ENCODE measurements around the gene RNF223. TPM values are rescaled to one million over a fixed set of nuclear protein-coding genes. Genes with fewer than 3 reads are reported as not detected.
"Not testable (repeated sequence)": the region's sequence is repeated elsewhere in the genome, so short reads cannot be mapped to it uniquely, and the experiment has no call there.

The RNF223 gene
- total RNA-seq, 1 experiment from 2014 or later: 5.0 TPM

DNA sequence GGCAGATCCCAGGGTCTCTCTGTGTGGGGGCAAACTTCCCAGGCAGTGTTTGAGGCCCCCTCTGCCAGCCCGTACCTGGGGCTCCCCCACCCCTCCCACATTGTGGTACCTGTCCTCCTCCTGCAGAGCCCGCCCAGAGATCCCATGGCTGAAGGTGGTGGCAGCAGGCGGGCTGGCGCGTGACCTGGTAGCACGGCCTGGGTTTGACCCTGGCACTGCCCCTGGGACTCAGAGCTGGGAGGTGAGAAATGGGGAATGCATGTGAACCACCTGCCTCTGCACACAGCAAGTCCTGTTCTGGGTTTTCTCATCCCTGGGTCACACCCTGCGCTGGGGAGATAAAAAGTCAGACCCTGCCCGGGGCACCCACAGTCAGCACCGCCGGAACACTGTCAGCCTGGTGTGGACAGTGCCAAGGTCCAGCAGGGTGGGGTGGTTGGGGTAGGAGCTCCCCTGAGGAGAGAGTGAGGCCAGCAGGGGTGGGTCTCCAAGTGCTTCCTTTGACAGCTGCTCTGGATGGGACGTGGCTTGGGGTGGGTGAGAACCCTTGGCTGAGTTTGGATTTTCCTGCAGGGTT is 42.4 kb downstream of the RNF223 start:
- H3K4me3 Mint-ChIP-seq (ENCODE audit: low read depth, unreplicated experiment): no peak overlapping the region
- intact Hi-C loops (cut with micrococcal nuclease; ENCODE audit: unreplicated experiment): no loop called here
- peak overlapping the region; percentile 17 for H3K27ac Mint-ChIP-seq (ENCODE audit: unreplicated experiment)
- CTCF ChIA-PET: no interaction called here
- peaks cover 30% of the 10 kb centered on the region for H3K36me3 Mint-ChIP-seq (ENCODE audit: insufficient read depth, unreplicated experiment)
- DNase-seq: no peak
- no peaks in the 10 kb centered on the region for H3K4me1 Mint-ChIP-seq (ENCODE audit: low read depth, unreplicated experiment)
- no peaks in the 10 kb centered on the region for H3K27me3 Mint-ChIP-seq (ENCODE audit: unreplicated experiment)
- BruUV-seq (replicated peaks): no TSS peak
- TF ChIP-seq, protein P1, sequence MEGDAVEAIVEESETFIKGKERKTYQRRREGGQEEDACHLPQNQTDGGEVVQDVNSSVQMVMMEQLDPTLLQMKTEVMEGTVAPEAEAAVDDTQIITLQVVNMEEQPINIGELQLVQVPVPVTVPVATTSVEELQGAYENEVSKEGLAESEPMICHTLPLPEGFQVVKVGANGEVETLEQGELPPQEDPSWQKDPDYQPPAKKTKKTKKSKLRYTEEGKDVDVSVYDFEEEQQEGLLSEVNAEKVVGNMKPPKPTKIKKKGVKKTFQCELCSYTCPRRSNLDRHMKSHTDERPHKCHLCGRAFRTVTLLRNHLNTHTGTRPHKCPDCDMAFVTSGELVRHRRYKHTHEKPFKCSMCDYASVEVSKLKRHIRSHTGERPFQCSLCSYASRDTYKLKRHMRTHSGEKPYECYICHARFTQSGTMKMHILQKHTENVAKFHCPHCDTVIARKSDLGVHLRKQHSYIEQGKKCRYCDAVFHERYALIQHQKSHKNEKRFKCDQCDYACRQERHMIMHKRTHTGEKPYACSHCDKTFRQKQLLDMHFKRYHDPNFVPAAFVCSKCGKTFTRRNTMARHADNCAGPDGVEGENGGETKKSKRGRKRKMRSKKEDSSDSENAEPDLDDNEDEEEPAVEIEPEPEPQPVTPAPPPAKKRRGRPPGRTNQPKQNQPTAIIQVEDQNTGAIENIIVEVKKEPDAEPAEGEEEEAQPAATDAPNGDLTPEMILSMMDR (IDR thresholded peaks at IDR 0.05; ENCODE audit: unreplicated experiment): no peak
- H3K9me3 Mint-ChIP-seq (ENCODE audit: low read depth, unreplicated experiment): no peaks in the 10 kb centered on the region

DNA sequence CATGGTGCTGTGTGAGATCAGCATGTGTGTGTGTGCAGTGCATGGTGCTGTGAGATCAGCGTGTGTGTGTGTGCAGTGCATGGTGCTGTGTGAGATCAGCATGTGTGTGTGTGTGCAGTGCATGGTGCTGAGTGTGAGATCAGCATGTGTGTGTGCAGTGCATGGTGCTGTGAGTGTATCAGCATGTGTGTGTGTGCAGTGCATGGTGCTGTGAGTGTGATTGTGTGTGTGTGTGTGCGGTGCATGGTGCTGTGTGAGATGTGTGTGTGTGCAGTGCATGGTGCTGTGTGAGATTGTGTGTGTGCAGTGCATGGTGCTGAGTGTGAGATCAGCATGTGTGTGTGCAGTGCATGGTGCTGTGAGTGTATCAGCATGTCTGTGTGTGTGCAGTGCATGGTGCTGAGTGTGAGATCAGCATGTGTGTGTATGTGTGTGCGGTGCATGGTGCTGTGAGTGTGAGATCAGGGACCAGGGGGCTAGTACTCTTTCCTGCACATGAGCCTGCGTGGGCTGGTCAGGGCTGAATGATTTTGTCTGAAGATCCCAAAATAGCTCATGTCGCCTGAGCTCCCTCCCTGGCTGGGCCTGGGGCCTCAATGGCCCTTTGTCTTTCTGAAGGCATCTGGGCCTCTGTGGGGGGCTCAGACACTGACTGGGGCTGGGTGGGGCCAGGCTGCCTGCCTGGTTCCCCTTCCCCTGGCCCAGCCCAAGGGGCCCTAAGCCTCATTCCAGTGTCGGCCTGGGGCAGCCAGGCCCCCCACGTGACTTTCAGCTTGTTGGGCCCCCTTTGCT is 43.0 kb downstream of the RNF223 start:
- H3K27me3 Mint-ChIP-seq (ENCODE audit: unreplicated experiment); H3K4me1 Mint-ChIP-seq (ENCODE audit: low read depth, unreplicated experiment); BruUV-seq (replicated peaks); CTCF ChIA-PET; H3K9me3 Mint-ChIP-seq (ENCODE audit: low read depth, unreplicated experiment); H3K27ac Mint-ChIP-seq (ENCODE audit: unreplicated experiment); intact Hi-C loops (cut with micrococcal nuclease; ENCODE audit: unreplicated experiment); DNase-seq; H3K4me3 Mint-ChIP-seq (ENCODE audit: low read depth, unreplicated experiment): not testable (repeated sequence)
- peaks cover 23% of the 10 kb centered on the region for H3K36me3 Mint-ChIP-seq (ENCODE audit: insufficient read depth, unreplicated experiment)

DNA sequence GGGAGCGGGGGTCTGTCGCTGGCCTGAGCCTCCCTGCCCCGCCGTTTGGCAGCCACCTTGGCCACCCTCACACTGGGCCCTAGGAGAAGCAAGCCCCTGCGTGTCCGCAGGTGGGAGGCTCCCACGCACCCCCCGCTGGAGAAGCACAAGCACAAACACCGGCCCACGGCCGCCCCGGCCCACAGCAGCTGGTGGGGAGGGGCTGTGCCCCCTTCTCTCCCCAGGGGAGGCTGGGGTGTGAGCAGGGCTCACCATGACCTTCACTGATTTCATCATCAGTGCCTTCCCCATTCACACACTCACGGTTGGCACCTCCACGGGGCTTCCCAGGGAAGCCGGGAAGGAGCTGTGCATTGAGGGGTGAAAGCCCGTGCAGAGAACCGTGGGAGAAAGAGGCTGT is 46.3 kb downstream of the RNF223 start:
- DNase-seq: no peak
- H3K27me3 Mint-ChIP-seq (ENCODE audit: unreplicated experiment): no peaks in the 10 kb centered on the region
- no peak overlapping the region for H3K27ac Mint-ChIP-seq (ENCODE audit: unreplicated experiment)
- intact Hi-C loops (cut with micrococcal nuclease; ENCODE audit: unreplicated experiment): no loop called here
- H3K36me3 Mint-ChIP-seq (ENCODE audit: insufficient read depth, unreplicated experiment): peaks cover 33% of the 10 kb centered on the region
- H3K4me3 Mint-ChIP-seq (ENCODE audit: low read depth, unreplicated experiment): no peak overlapping the region
- no peaks in the 10 kb centered on the region for H3K9me3 Mint-ChIP-seq (ENCODE audit: low read depth, unreplicated experiment)
- TF ChIP-seq, protein P1 (IDR thresholded peaks at IDR 0.05; ENCODE audit: unreplicated experiment): no peak
- CTCF ChIA-PET: no interaction called here
- H3K4me1 Mint-ChIP-seq (ENCODE audit: low read depth, unreplicated experiment): peaks cover 8% of the 10 kb centered on the region
- no TSS peak for BruUV-seq (replicated peaks)

DNA sequence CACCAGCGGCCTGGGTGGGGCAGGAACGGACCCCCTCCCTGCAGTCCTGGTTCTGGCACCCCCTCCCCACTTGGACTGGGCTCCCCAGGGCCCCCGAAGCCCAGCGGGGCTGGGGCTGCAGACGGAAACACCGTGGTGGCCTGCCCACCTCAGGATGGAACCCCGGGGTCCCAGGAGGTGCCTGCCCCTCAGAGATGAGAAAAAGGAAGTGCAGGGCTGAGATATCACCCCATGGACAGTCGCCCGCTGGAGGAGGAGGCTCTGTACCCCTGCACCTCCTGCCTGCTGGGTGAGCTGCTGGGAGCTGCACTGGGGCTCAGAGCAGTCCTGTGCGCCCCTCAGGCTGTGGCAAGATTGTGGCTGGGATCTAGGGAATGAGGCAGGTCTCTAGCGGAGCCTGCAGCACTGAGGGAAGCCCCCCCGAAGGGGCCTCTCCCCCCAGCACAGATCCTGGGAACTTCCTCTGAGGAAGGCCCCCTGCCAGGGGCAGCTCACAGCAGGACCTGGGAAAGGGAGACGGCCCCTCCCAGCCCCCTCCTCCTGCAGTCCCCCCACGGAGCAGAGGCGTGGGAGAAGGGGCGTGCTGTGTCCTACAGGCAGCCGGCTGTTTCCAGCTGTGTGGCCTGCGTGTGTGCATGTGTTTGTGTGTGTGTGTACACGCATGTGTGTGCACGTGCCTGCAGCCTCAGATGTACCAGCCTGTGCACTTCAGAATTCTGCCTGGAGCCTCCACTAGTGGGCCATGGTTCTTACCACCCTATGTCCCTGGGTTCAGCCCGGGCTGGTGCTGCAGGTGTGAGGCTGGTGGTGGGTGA is 47.3 kb downstream of the RNF223 start:
- TF ChIP-seq, protein P1 (IDR thresholded peaks at IDR 0.05; ENCODE audit: unreplicated experiment): no peak
- DNase-seq: no peak
- Mint-ChIP-seq H3K36me3 (ENCODE audit: insufficient read depth, unreplicated experiment) (peaks cover 33% of the 10 kb centered on the region), H3K9me3 (ENCODE audit: low read depth, unreplicated experiment) (no peaks in the 10 kb centered on the region), H3K27ac (ENCODE audit: unreplicated experiment) (no peak overlapping the region), H3K27me3 (ENCODE audit: unreplicated experiment) (no peaks in the 10 kb centered on the region), H3K4me1 (ENCODE audit: low read depth, unreplicated experiment) (peaks cover 18% of the 10 kb centered on the region), H3K4me3 (ENCODE audit: low read depth, unreplicated experiment) (no peak overlapping the region)
- CTCF ChIA-PET: no interaction called here
- BruUV-seq (replicated peaks): no TSS peak
- intact Hi-C loops (cut with micrococcal nuclease; ENCODE audit: unreplicated experiment): no loop called here

Data from Calu3 (cell line).